CD4-positive, alpha-beta T cell treated with Interleukin-10 for 1 hour (primary cell): ENCODE measurements around the gene EMC9.
A peak's percentile ranks its signal among the peaks of the same experiment; 100 is the strongest.

ENCODE experiments used
- DNase-seq: peaks from one replicate; pipeline ENCODE4 v3.0.0-alpha.2; 2020

The EMC9 gene

GRCh38 chr14:24102357-24103048, 38.9 kb downstream of the EMC9 start:
- DNase-seq, result no peak

GRCh38 chr14:24100982-24101494, 40.4 kb downstream of the EMC9 start:
- no peak for DNase-seq

DNA sequence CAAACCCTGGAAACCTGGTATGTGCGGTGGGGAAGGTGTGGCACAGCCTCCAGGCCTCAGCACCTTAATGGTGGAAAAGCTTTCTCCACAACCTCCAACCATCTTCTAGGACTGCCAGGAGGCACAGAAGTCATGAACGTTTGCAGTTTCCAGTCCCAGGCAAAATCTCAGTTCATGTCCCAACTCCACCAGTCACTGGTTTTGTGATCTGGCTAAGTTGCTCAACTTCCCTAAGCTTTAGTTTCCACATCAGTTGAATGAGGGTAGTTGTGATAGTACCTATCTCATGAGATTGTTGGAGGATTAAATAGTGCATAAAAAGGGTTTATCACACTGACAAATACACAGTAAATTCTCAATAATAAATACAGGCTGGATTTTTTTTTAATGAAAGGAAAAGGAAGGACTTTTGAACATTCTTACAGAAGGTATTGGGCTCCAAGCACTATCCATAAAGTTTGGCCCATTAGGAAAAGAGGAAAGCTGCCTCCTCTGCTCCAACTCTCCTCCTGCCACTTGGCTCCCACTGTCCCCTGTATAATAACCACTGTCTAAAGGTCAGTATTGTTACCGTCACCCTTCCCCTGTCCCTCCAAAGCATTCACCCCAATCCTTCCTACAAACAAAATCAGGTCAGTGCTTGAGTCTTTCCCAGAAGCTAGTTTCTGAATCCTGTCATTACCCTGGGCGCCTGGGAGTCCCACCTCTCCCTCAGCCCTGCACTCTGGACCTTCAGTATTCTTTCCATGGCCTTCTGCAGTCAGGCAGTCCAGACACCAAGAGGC, 41.0 kb downstream of the EMC9 start:
- no peak for DNase-seq

- DNase-seq, result no peak
Measured at GRCh38 chr14:24098927-24099813, 42.2 kb downstream of the EMC9 start.

DNA sequence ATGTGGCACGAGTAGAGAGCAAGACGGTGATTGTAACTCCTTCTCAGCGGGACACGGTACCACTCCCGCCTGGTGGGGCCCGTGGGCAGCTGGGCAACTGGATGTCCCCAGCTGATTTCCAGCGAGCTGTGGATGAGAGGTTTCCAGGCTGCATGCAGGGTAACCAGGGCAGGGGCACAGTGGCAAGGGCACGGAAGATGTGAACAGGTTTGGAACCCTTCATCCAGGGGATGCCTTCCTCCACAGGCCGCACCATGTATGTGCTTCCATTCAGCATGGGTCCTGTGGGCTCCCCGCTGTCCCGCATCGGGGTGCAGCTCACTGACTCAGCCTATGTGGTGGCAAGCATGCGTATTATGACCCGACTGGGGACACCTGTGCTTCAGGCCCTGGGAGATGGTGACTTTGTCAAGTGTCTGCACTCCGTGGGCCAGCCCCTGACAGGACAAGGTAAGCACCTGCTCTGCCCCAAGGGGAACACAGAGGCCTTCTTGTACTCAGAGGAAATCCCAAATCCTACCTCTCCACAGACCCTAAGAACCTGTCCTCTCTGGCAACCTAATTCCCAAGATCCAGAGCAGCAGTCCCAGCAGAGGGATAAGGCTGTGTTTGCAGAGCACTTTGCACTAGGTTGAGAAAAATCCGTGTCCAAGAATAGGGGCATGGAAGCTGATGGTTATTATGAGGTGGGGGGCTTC, 43.0 kb downstream of the EMC9 start:
- DNase-seq, result no peak

DNA sequence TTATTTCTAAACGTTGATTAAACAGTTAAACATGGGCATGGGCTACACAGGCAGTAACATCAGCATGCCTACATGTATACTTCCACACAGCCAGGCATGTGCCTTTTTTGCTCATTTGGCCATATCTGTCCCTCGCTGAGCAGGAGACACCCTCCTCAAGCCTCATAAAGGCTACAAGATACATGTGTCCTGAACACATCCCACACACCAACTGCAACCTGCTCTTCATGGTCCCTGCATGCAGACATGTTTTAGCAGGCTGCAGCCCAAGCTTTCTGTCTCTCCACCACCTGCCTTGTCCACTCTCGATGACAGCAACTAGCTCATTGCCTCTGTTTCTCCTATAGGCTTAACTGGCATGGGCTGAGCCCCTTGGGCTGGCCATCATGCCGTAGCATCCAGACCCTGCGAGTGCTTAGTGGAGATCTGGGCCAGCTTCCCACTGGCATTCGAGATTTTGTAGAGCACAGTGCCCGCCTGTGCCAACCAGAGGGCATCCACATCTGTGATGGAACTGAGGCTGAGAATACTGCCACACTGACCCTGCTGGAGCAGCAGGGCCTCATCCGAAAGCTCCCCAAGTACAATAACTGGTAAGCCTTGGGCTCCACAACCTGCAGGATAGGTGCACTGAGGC, 44.7 kb downstream of the EMC9 start:
- DNase-seq, result no peak

DNA sequence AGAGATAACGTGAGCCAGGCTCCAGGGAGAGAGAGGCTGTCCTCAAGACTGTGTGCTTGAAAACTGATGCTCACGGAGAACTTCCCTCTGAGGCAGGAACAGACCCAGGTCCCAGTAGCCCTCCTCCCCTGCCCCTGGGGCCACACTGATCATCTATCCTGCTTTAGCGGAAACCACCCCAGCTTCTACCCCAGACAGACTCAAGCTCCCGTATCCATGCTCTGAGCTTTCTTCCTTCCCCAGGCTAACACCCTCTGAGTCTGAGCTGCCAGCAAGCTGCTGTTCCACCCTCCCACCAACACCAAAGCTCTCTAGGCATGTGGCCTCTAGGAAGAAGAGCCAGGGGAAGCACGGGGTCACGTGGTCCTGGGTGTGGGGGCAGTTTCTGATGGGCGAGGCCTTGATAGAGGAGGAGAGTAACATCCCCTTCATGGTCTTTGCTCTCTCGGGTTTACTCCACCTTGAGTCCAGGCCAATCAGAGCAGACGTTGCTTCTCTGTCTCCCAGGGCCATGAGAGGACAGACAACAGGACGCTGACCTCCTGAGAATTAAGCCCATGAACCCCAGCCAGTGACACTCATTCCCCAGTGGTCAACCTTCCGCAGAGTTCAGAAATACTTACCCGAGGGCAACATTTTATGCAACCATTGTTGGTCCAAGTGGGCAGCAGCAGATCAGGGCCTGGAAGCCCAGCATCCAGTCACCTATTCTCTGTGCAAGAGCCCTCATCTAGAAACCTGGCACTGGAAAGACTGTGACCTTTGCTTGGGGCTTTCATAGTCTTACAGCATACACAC, 45.9 kb downstream of the EMC9 start:
- peak; percentile 43 for DNase-seq

DNA sequence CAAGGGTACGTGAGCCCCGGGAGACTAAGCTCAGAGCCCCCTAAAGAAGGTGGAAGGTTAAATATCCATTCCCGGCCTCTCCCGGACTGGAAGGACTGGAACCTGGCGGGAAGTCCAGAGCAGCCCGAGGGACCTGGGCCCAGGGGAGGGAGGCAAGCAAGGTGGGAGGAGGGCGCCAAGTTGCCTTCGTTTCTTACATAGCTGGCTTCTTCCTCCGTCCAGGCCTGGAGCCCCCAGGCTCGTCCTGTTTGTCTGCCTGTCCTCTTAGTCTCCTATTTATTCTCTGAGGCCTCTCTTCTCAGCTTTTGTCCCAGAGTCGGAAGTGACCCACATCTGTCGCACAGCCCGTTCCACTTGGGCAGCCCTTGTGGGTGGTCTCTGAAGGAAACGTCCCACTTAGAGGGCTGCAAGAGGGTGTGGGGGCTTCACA, 46.5 kb downstream of the EMC9 start:
- DNase-seq, result no peak

DNA sequence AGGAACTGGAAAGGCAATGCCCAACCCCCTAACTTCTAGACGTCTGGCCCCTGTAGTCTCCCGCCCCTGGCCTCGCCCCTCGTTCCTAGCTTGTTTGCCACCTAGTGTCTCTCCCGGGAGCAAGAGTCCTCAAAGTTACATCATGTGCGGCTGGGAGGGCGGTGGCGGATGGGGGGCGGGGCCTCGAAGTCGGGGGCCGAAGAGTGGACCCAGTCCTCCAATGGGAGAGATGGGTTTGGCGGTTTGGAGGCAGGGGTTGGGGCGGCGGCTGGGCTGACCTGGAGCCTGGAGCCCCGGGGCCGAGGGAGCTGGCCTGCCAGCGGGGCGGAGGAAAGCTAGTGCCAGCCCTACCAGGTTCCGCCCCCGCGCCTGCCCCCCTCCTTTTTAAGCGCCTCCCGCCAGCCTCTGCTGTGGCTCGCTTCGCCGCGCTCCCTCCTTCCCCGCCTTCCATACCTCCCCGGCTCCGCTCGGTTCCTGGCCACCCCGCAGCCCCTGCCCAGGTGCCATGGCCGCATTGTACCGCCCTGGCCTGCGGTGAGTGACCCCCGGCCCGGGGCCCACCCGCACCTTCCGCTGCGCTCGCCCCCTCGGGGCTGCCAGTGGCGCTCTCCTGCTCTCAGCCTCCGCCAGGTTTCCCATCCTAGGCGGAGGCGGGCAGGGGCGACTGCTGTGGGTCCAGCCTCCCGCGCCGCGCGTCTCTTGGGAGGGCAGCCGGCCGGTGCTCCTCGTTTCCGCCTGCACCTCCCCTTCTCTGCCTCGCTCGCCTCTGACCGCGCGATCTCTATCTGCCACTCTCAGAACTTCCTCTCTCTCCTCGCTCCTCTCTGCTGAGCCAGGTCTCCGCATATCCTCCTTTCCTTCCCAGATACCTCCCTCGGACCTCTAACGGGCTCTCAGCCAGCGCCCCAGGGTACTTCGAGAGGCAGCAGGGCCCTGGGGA, 47.2 kb downstream of the EMC9 start, which contains the start of gene PCK2:
TSS of gene PCK2 (plus strand) at position 411 of the 940 bp plus-strand sequence. CDS start at position 506, 95 bp downstream.
- peak; percentile 73 for DNase-seq

GRCh38 chr14:24093207-24093900, 48.0 kb downstream of the EMC9 start:
- no peak for DNase-seq

DNA sequence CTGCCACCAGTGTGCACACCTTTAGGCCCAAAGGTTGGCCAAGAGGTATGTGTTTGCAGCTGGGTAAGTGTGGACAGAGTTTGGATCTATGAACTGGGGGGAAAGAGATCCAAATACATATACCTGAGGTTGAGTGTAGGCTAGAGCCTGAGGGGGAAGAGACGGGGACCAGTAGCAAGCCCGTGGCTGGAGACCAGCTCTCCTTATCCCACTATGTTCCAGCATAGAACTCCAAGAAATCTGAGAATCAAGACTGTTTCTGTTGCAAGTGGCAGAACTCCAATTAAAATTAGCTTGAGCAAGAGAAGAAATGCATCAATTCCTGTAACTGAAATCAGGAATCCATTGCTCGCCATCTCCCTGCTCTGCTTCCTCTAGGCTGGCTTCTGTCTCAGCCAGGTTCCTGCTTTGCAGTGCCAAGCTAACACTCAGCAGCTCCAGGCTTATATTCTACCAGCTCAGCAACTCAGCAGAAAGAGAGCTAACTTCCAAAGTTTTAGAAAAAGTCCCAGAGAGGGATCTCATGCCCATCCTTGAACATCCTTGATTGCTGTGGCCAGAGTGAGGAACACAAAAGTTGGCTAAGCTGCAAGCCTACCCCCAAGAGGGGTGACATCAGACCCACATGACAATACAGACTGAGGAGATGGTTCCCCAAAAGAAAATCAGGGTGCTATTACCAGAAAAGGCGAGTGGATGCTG, 48.7 kb downstream of the EMC9 start:
- DNase-seq, result no peak

DNA sequence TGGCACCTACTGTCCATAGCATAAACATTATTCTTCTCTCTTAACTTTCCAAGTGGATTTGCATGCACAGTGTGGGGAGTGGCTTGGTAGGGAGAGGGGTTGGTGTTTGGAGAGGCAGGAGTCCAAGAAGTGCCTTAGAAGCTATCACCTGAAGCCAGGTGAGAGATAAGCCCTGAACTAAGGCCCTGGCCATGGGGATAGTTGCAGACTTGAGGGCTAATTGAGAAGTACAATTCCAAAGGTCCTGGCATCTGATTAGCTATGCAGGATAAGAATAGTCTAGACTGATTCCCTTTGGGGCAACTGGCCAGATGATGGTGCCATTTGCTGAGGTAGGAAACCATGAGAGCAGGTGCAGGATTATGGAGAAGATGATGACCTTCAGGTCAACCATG, 49.3 kb downstream of the EMC9 start:
- no peak for DNase-seq

DNA sequence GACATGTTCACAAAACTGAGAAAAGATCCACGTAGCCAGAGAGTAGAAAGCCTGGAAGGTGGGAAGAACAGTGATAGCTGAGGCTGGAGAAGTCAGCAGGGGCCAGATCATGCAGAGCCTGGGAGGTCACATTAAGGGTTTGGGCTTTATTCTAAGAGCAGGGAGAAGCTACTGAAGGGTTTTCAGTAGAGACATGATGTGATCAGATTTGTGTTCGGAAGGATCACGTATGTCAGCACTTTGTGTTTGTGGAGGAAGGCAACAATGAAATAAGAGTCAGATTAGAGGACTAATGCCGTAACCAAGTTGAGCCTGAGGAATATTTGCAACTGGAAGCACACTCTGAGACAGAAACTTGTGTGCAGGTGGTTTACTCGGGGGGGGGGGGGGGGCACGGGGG, 51.5 kb downstream of the EMC9 start:
- no peak for DNase-seq
